Uterus (tissue), 2 donors: Measurements from ENCODE around the gene SKP1.

Source experiments
- CTCF ChIP-seq, 4 experiments: fragments of 200-600 bp in 2 of 4; fragments of 450-650 bp in 2 of 4; sonication (generic) in 2 of 4; IDR thresholded peaks; one replicate each; pipeline ENCODE4 v1.5.1; 2016 to 2019; ENCODE audit warnings: antibody characterized with exemption in 4 of 4, mild to moderate bottlenecking in 2 of 4, moderate library complexity in 1 of 4
- POLR2A ChIP-seq, 2 donors: fragments of 450-650 bp; IDR thresholded peaks; one replicate each; pipeline ENCODE4 v1.6.1; 2016; ENCODE audit warnings: antibody characterized with exemption in 2 of 2, mild to moderate bottlenecking in 1 of 2, moderate library complexity in 1 of 2

- no peak for TF ChIP-seq CTCF (IDR thresholded peaks at IDR 0.05)
- TF ChIP-seq POLR2A (IDR thresholded peaks at IDR 0.05) = no peak
These were observed 40.5 kb downstream of the SKP1 start for GRCh38 chr5:134136221-134136631.
